ENCODE data around the gene ENAH.
"Not testable (repeated sequence)": the region's sequence is repeated elsewhere in the genome, so short reads cannot be mapped to it uniquely, and the experiment has no call there.

DNA sequence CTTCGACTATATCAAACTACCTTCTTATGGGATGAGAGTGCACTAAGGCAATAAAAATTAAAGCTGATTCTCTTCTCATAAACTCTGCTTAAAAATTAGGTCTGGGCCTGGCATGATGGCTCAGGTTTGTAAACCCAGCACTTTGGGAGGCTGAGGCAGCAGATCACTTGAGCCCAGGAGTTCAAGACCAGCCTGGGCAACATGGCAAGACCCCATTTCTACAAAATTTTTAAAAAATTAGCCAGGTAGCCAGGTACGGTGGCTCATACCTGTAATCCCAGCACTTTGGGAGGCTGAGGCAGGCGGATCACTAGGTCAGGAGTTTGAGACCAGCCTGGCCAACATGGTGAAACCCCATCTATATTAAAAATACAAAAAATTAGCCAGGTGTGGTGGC lies 3.3 kb upstream of the ENAH start:
- TF ChIP-seq POLR2A, CTCF (IDR thresholded peaks at IDR 0.05): not testable (repeated sequence)

Measured in esophagus squamous epithelium (tissue), 4 donors.